ENCODE data around the gene SERTAD4. TPM values are rescaled to one million over a fixed set of nuclear protein-coding genes. Genes with fewer than 3 reads are reported as not detected.
A peak's percentile ranks its signal among the peaks of the same experiment; 100 is the strongest.

The SERTAD4 gene
- total and polyA plus RNA-seq, 10 of the 15 experiments (the other 5 are each of a cell fraction or from before 2014, with no cell fraction given): not detected

- Histone ChIP-seq H3K36me3 (ENCODE audit: control insufficient read depth in 2 of 2, insufficient read depth in 2 of 2, low read length in 1 of 2) (no peaks in the 10 kb centered on the region), H2AFZ (ENCODE audit: control insufficient read depth, low read depth, low read length) (no peak overlapping the region), H3K27me3 (replicated peaks in 1 of 2; ENCODE audit: control insufficient read depth in 2 of 2, insufficient read depth in 2 of 2, low read length in 1 of 2) (no peaks in the 10 kb centered on the region; a peak in 1 of 4 replicates), H3K79me2 (ENCODE audit: control insufficient read depth, insufficient read depth, low read length) (no peaks in the 10 kb centered on the region), H3K4me2 (ENCODE audit: control insufficient read depth, insufficient read depth) (no peak overlapping the region), H3K4me3 (no peak overlapping the region), H4K20me1 (ENCODE audit: control insufficient read depth, insufficient read depth) (no peaks in the 10 kb centered on the region), H3K4me1 (ENCODE audit: control insufficient read depth, insufficient read depth, low read length) (no peaks in the 10 kb centered on the region), H3K27ac (ENCODE audit: control insufficient read depth, insufficient read depth) (no peak overlapping the region), H3K9ac (ENCODE audit: control insufficient read depth, insufficient read depth, low read length) (no peak overlapping the region), H3K9me3 (replicated peaks; ENCODE audit: control insufficient read depth, insufficient read depth, low read length) (peaks cover 3% of the 10 kb centered on the region; the same call in 1 of the 3 replicates)
- in situ Hi-C loops (cut with MboI): no loop called here
- ChIA-PET SMC1A (ENCODE audit: uncharacterized antibody, unreplicated experiment) (no interaction called here), CTCF (no interaction called here), POLR2A (no interaction called here), RAD21 (ENCODE audit: unreplicated experiment) (no interaction called here)
- TF ChIP-seq CBX5 (IDR thresholded peaks at IDR 0.05; ENCODE audit: low read depth) (0 out of 2 replicates have a peak, but pooled peaks have one; percentile 70), BACH1 (IDR thresholded peaks at IDR 0.05; ENCODE audit: borderline replicate concordance) (no peak)
- BruUV-seq (replicated peaks): no TSS peak
- 41% methylated on average over 5 of the region's 5 CpGs for WGBS (ENCODE audit: insufficient coverage, insufficient replicate concordance, low lambda C conversion rate, missing lambda C conversion rate)
- FAIRE-seq (no peak), ATAC-seq (no peak), DNase-seq (ENCODE audit: low read depth, low spot score) (no peak)
- intact Hi-C loops (cut with micrococcal nuclease; ENCODE audit: unreplicated experiment): no loop called here
Observed at GRCh38 chr1:210280221-210280620, 47.6 kb downstream of the SERTAD4 start.

- no peak overlapping the region for H3K27ac ChIP-seq (ENCODE audit: control insufficient read depth, insufficient read depth)
- ATAC-seq (no peak), FAIRE-seq (no peak), DNase-seq (ENCODE audit: low read depth, low spot score) (no peak)
- WGBS (ENCODE audit: insufficient coverage, insufficient replicate concordance, low lambda C conversion rate, missing lambda C conversion rate): 69% methylated on average over 4 of the region's 4 CpGs
- SMC1A ChIA-PET (ENCODE audit: uncharacterized antibody, unreplicated experiment): no interaction called here
- H3K4me3 ChIP-seq: no peak overlapping the region
- H3K36me3 ChIP-seq (ENCODE audit: control insufficient read depth in 2 of 2, insufficient read depth in 2 of 2, low read length in 1 of 2): no peaks in the 10 kb centered on the region
- TF ChIP-seq RFX5 (IDR thresholded peaks at IDR 0.05; ENCODE audit: low read depth, low read length) (no peak), MTA3 (IDR thresholded peaks at IDR 0.05; ENCODE audit: borderline replicate concordance, low read length) (no peak), IRF3 (IDR thresholded peaks at IDR 0.05) (no peak), KAT2A (conservative IDR thresholded peaks at IDR 0.05; ENCODE audit: control insufficient read depth, low read depth, low read length) (no peak), MYC (IDR thresholded peaks at IDR 0.05; ENCODE audit: insufficient read depth, insufficient read length, insufficient replicate concordance, low read length, severe bottlenecking) (no peak), TARDBP (IDR thresholded peaks at IDR 0.05; ENCODE audit: borderline replicate concordance) (no peak), TAF1 (IDR thresholded peaks at IDR 0.05; ENCODE audit: borderline replicate concordance, low read depth, low read length) (no peak), PAX8 (IDR thresholded peaks at IDR 0.05) (no peak), CHD1 (IDR thresholded peaks at IDR 0.05; ENCODE audit: low read depth, low read length) (no peak), BACH1 (IDR thresholded peaks at IDR 0.05; ENCODE audit: borderline replicate concordance) (no peak), DPF2 (IDR thresholded peaks at IDR 0.05) (no peak), HCFC1 (IDR thresholded peaks at IDR 0.05; ENCODE audit: low read length) (no peak), KLF5 (IDR thresholded peaks at IDR 0.05; ENCODE audit: partially characterized antibody) (no peak), EZH2 (IDR thresholded peaks at IDR 0.05; ENCODE audit: borderline replicate concordance, control insufficient read depth, low read depth, low read length) (no peak)
- H3K4me1 ChIP-seq (ENCODE audit: control insufficient read depth, insufficient read depth, low read length): no peaks in the 10 kb centered on the region
- RAD21 ChIA-PET (ENCODE audit: unreplicated experiment): no interaction called here
- no TSS peak for BruUV-seq (replicated peaks)
- H3K4me2 ChIP-seq (ENCODE audit: control insufficient read depth, insufficient read depth): no peak overlapping the region
- no peaks in the 10 kb centered on the region for H3K79me2 ChIP-seq (ENCODE audit: control insufficient read depth, insufficient read depth, low read length)
- H4K20me1 ChIP-seq (ENCODE audit: control insufficient read depth, insufficient read depth): no peaks in the 10 kb centered on the region
- no peaks in the 10 kb centered on the region for H3K9me3 ChIP-seq (replicated peaks; ENCODE audit: control insufficient read depth, insufficient read depth, low read length)
- CTCF ChIA-PET: no interaction called here
- H3K27me3 ChIP-seq (replicated peaks in 1 of 2; ENCODE audit: control insufficient read depth in 2 of 2, insufficient read depth in 2 of 2, low read length in 1 of 2): peaks cover 3 to 4% of the 10 kb centered on the region in 2 experiments; a peak in 3 of 4 replicates
- in situ Hi-C loops (cut with MboI): no loop called here
- H3K9ac ChIP-seq (ENCODE audit: control insufficient read depth, insufficient read depth, low read length): no peak overlapping the region
- POLR2A ChIA-PET: interaction anchor here (0.6 kb wide), 1 partner anchor 63 kb away, joined by 3 read pairs; no protein-coding TSS in a partner anchor
- no peak overlapping the region for H2AFZ ChIP-seq (ENCODE audit: control insufficient read depth, low read depth, low read length)
- intact Hi-C loops (cut with micrococcal nuclease; ENCODE audit: unreplicated experiment): no loop called here
Observed at GRCh38 chr1:210288116-210288515, 55.5 kb downstream of the SERTAD4 start.
